B cell (primary cell): ENCODE data around the gene GABRR2. TPM values are rescaled to one million over a fixed set of nuclear protein-coding genes. Genes with fewer than 3 reads are reported as not detected.

Experiments used
- ATAC-seq: fragments of 200-7000 bp; cut with Tn5 transposase; one replicate; pipeline ENCODE4 v1.10.0; 2021; ENCODE audit warnings: low read depth, mild to moderate bottlenecking, moderate number of reproducible peaks, moderate library complexity
- CTCF ChIA-PET: fragments of 350-600 bp; sonication (Branson Sonifier 250); formaldehyde crosslinking; loops from one replicate; lab custom pipeline; 2021; ENCODE audit warnings: antibody characterized with exemption, inconsistent platforms; lab: Charles Lee
- POLR2A ChIA-PET: fragments of 350-600 bp; sonication (Branson Sonifier 250); formaldehyde crosslinking; loops from one replicate; lab custom pipeline; 2021; ENCODE audit warnings: antibody characterized with exemption; lab: Charles Lee
- DNase-seq: peaks from one replicate; pipeline ENCODE4 v3.0.0; 2013
- H2AFZ ChIP-seq: 2 replicates; pipeline ENCODE4 v1.6.1; 2012; ENCODE audit warnings: mild to moderate bottlenecking, low read depth, low read length; ENCODE audit not compliant: insufficient read depth, poor library complexity, severe bottlenecking
- H3K27ac ChIP-seq, 2 donors: 1 replicate in 1 of 2; 2 replicates in 1 of 2; pipeline ENCODE4 v1.5.1; 2012 to 2013; ENCODE audit warnings: low read length in 2 of 2, mild to moderate bottlenecking in 2 of 2, moderate library complexity in 1 of 2
- H3K27me3 ChIP-seq, 4 experiments: fragments of 200-600 bp in 1 of 4; sonication (generic) in 1 of 4; replicated peaks in 1 of 4; 1 replicate in 2 of 4; 2 replicates in 2 of 4; pipeline versions ENCODE4 v1.6.1 to v1.7.0; 2013 to 2016; ENCODE audit warnings: low read length in 3 of 4, mild to moderate bottlenecking in 2 of 4, mixed read lengths in 1 of 4, moderate library complexity in 1 of 4; ENCODE audit not compliant: insufficient read depth in 4 of 4, control insufficient read depth in 3 of 4; ENCODE audit errors: control extremely low read depth in 1 of 4
- H3K36me3 ChIP-seq, 2 experiments: replicated peaks in 1 of 2; 1 replicate in 1 of 2; 2 replicates in 1 of 2; pipeline versions ENCODE4 v1.6.1 to v1.7.1; 2013; ENCODE audit warnings: low read length in 1 of 2; ENCODE audit not compliant: insufficient read depth in 2 of 2, control insufficient read depth in 1 of 2; ENCODE audit errors: control extremely low read depth in 1 of 2, extremely low read depth in 1 of 2
- H3K4me1 ChIP-seq, 2 donors: fragments of 200-600 bp in 1 of 2; sonication (generic) in 1 of 2; 1 replicate in 1 of 2; 2 replicates in 1 of 2; pipeline versions ENCODE4 v1.5.1 to v1.6.1; 2013 to 2017; ENCODE audit warnings: low read length in 2 of 2; ENCODE audit not compliant: control insufficient read depth in 2 of 2, insufficient read depth in 2 of 2
- H3K4me2 ChIP-seq: replicated peaks from 2 replicates; pipeline ENCODE3; 2012; ENCODE audit warnings: mild to moderate bottlenecking, low read depth, low read length; ENCODE audit not compliant: poor library complexity, severe bottlenecking
- H3K4me3 ChIP-seq, 5 experiments: fragments of 200-600 bp in 1 of 5; sonication (generic) in 1 of 5; 1 replicate in 3 of 5; 2 replicates in 2 of 5; pipeline versions ENCODE4 v1.5.1 to v1.7.0; 2011 to 2016; ENCODE audit warnings: low read length in 4 of 5, mild to moderate bottlenecking in 4 of 5, low read depth in 2 of 5, control low read depth in 1 of 5, moderate library complexity in 1 of 5; ENCODE audit not compliant: insufficient read depth in 1 of 5; ENCODE audit errors: control extremely low read depth in 1 of 5, extremely low read depth in 1 of 5
- H3K79me2 ChIP-seq: fragments of 200-600 bp; sonication (generic); one replicate; pipeline ENCODE4 v1.6.0; 2016; ENCODE audit warnings: low read length; ENCODE audit not compliant: control insufficient read depth, insufficient read depth
- H3K9ac ChIP-seq: fragments of 200-600 bp; sonication (generic); 2 replicates; pipeline ENCODE4 v1.6.1; 2017; ENCODE audit warnings: mild to moderate bottlenecking, low read length, moderate library complexity
- H3K9me3 ChIP-seq, 3 donors: one replicate each; pipeline versions ENCODE4 v1.6.1 to v1.7.1; 2013; ENCODE audit warnings: low read length in 2 of 3; ENCODE audit not compliant: control insufficient read depth in 2 of 3, insufficient read depth in 1 of 3; ENCODE audit errors: control extremely low read depth in 1 of 3
- H4K20me1 ChIP-seq: 2 replicates; pipeline ENCODE4 v1.6.0; 2012; ENCODE audit warnings: mild to moderate bottlenecking, low read length; ENCODE audit not compliant: insufficient read depth, control insufficient read depth, poor library complexity, severe bottlenecking
- H3K27ac Mint-ChIP-seq: one replicate; pipeline ENCODE4 v1.8.0; 2021; ENCODE audit warnings: mixed read lengths
- H3K27me3 Mint-ChIP-seq: one replicate; pipeline ENCODE4 v1.8.0; 2021; ENCODE audit warnings: mixed read lengths
- H3K4me1 Mint-ChIP-seq: one replicate; pipeline ENCODE4 v1.8.0; 2021; ENCODE audit warnings: mixed read lengths
- H3K4me3 Mint-ChIP-seq: one replicate; pipeline ENCODE4 v1.8.0; 2021; ENCODE audit warnings: mixed read lengths
- H3K9me3 Mint-ChIP-seq: one replicate; pipeline ENCODE4 v1.8.0; 2022; ENCODE audit warnings: mixed read lengths; ENCODE audit not compliant: insufficient read depth
- CTCF ChIP-seq: fragments of 200-600 bp; IDR thresholded peaks from one replicate; pipeline ENCODE4 v1.8.0; 2022; ENCODE audit warnings: antibody characterized with exemption, mild to moderate bottlenecking
- EZH2 ChIP-seq: IDR thresholded peaks from 2 replicates; pipeline ENCODE4 v1.6.1; 2012; ENCODE audit warnings: borderline replicate concordance, low read depth, mild to moderate bottlenecking, moderate library complexity, low read length; ENCODE audit not compliant: insufficient read depth, poor library complexity, severe bottlenecking
- WGBS: methylation state at CpG from one replicate; pipeline ENCODE4 v1.1.5; 2013; ENCODE audit warnings: missing lambda C conversion rate; ENCODE audit not compliant: insufficient coverage; 5-methylcytosine and 5-hydroxymethylcytosine counted together
- intact Hi-C: fragments of 100-400 bp; cut with micrococcal nuclease; formaldehyde crosslinking; loops from one replicate; pipeline ENCODE4 v1.10.0; 2022
- polyA plus RNA-seq: library from polyadenylated mRNA; depleted of rRNA; stranded (reverse); fragments of >200 nt; gene quantifications from 2 replicates; pipeline ENCODE4 v1.2.3, GENCODE V29; 2012
- total RNA-seq, 2 donors: library from RNA; stranded (reverse); fragments of 120-200 nt in 1 of 2; gene quantifications; 1 replicate in 1 of 2; 2 replicates in 1 of 2; pipeline versions ENCODE4 v1.2.3 to v1.2.4, GENCODE V29; 2013 to 2022

GABRR2 gene
- total and polyA plus RNA-seq, 2 donors (not counting 1 experiment from before 2014, with no cell fraction given): 0.59 to 4.7 TPM

- Histone ChIP-seq H3K9me3 (no peaks in the 10 kb centered on the region), H3K4me1 (peaks cover 6% of the 10 kb centered on the region in 2 donors), H3K27me3 (no peaks in the 10 kb centered on the region), H3K27ac (no peak overlapping the region), H2AFZ (no peak overlapping the region), H3K9ac (no peak overlapping the region), H3K36me3 (peaks cover 18 to 74% of the 10 kb centered on the region in 2 experiments), H4K20me1 (peaks cover 47% of the 10 kb centered on the region), H3K4me3 (no peak overlapping the region), H3K4me2 (no peak overlapping the region), H3K79me2 (peaks cover 30% of the 10 kb centered on the region)
- Mint-ChIP-seq H3K27me3 (no peaks in the 10 kb centered on the region), H3K27ac (no peak overlapping the region), H3K4me1 (peaks cover 13% of the 10 kb centered on the region), H3K9me3 (no peaks in the 10 kb centered on the region), H3K4me3 (no peak overlapping the region)
- intact Hi-C loops: no loop called here
- no peak for DNase-seq
- no peak for ATAC-seq
- POLR2A ChIA-PET: interaction anchor here (0.7 kb wide), 1 partner anchor 29 kb away, joined by 5 read pairs; no protein-coding TSS in a partner anchor
- no CpG with 5 or more reads among the region's 2 CpGs for WGBS
- CTCF ChIA-PET: interaction anchor here (1.1 kb wide), 1 partner anchor 357 kb away, joined by 5 read pairs; no protein-coding TSS in a partner anchor
- TF ChIP-seq EZH2 (no peak), CTCF (no peak)
Measured at GRCh38 chr6:89339565-89339964, 24.5 kb upstream of the GABRR2 start.

- intact Hi-C loops: no loop called here
- Histone ChIP-seq H3K9me3 (no peaks in the 10 kb centered on the region), H3K27me3 (no peaks in the 10 kb centered on the region), H3K27ac (no peak overlapping the region), H3K9ac (no peak overlapping the region), H2AFZ (no peak overlapping the region), H3K4me2 (no peak overlapping the region), H3K79me2 (peaks cover 6% of the 10 kb centered on the region), H3K36me3 (peaks cover 24 to 82% of the 10 kb centered on the region in 2 experiments), H3K4me3 (no peak overlapping the region), H4K20me1 (peaks cover 10% of the 10 kb centered on the region), H3K4me1 (no peaks in the 10 kb centered on the region)
- TF ChIP-seq CTCF: no peak
- no peak for TF ChIP-seq EZH2
- DNase-seq (no peak), ATAC-seq (no peak)
- ChIA-PET POLR2A (no interaction called here), CTCF (interaction anchor here (0.7 to 2.5 kb wide), 3 partner anchors 16 to 37 kb away, joined by 3 to 8 read pairs (median 3); no protein-coding TSS in a partner anchor)
- Mint-ChIP-seq H3K4me3 (no peak overlapping the region), H3K9me3 (no peaks in the 10 kb centered on the region), H3K27me3 (no peaks in the 10 kb centered on the region), H3K4me1 (peaks cover 2% of the 10 kb centered on the region), H3K27ac (no peak overlapping the region)
- WGBS: no CpG with 5 or more reads among the region's 3 CpGs
Measured at GRCh38 chr6:89335164-89335563, 20.1 kb upstream of the GABRR2 start.
